Astrocyte (in vitro differentiated cells and primary cell): Measurements from ENCODE around the gene KCNN3.

Experiments
- EZH2 ChIP-seq: IDR thresholded peaks from 2 replicates; pipeline ENCODE4 v1.6.1; 2012; ENCODE audit warnings: mild to moderate bottlenecking, low read length, inconsistent platforms; ENCODE audit not compliant: insufficient read depth
- TF ChIP-seq, protein P1 (sequence below): IDR thresholded peaks from 2 replicates; pipeline ENCODE4 v1.5.1; 2011; ENCODE audit warnings: low read depth, mild to moderate bottlenecking, inconsistent platforms, low read length, moderate library complexity; ENCODE audit not compliant: insufficient read depth

DNA sequence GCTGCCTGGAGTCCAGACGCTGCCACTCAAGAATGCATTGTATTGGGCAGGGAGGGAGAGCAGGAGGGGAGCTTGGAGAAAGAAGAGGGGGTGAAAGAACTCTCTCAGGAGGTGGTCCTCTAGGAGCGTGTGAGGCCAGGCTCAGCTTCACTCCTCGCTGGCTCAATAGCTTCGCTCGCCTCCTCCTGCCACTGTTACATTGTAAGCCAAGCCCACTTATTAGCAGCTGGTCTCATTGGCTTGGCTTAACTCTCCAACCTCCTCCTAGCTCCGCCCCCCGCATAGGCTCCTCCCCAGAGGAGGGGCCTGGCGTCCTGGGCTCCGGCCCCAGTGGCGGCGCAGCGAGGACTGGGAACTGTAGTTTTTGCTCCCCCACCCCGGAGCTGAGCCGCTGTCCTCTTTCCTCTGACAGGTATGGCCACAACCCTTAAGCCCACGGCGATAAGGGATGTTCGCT lies at the start of gene KCNN3:
- TF ChIP-seq EZH2 = no peak
- TF ChIP-seq, protein P1, sequence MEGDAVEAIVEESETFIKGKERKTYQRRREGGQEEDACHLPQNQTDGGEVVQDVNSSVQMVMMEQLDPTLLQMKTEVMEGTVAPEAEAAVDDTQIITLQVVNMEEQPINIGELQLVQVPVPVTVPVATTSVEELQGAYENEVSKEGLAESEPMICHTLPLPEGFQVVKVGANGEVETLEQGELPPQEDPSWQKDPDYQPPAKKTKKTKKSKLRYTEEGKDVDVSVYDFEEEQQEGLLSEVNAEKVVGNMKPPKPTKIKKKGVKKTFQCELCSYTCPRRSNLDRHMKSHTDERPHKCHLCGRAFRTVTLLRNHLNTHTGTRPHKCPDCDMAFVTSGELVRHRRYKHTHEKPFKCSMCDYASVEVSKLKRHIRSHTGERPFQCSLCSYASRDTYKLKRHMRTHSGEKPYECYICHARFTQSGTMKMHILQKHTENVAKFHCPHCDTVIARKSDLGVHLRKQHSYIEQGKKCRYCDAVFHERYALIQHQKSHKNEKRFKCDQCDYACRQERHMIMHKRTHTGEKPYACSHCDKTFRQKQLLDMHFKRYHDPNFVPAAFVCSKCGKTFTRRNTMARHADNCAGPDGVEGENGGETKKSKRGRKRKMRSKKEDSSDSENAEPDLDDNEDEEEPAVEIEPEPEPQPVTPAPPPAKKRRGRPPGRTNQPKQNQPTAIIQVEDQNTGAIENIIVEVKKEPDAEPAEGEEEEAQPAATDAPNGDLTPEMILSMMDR = no peak
